VCaP (cell line): ENCODE data around the gene HCRTR2.

ENCODE experiments used
- H3K27ac ChIP-seq: fragments of 450-650 bp; 2 replicates; pipeline ENCODE4 v1.5.1; 2017
- CTCF ChIP-seq: fragments of 450-650 bp; conservative IDR thresholded peaks from 2 replicates; pipeline ENCODE4 v1.5.1; 2017; ENCODE audit warnings: mild to moderate bottlenecking, moderate library complexity

HCRTR2 gene

GRCh38 chr6:55266896-55267295 is 92.6 kb downstream of the HCRTR2 start:
- TF ChIP-seq CTCF, result no peak
- H3K27ac ChIP-seq, result no peak overlapping the region

- H3K27ac ChIP-seq, result no peak overlapping the region
- TF ChIP-seq CTCF, result peak; percentile 75
Measured at GRCh38 chr6:55276745-55277530, 102.6 kb downstream of the HCRTR2 start.

- no peak for TF ChIP-seq CTCF
- H3K27ac ChIP-seq, result no peak overlapping the region
Measured at GRCh38 chr6:55277646-55278045, 103.3 kb downstream of the HCRTR2 start.

GRCh38 chr6:55281215-55281614 is 106.9 kb downstream of the HCRTR2 start:
- no peak for TF ChIP-seq CTCF
- H3K27ac ChIP-seq, result no peak overlapping the region

- H3K27ac ChIP-seq, result no peak overlapping the region
- TF ChIP-seq CTCF, result no peak
Measured at GRCh38 chr6:55282115-55282514, 107.8 kb downstream of the HCRTR2 start.

GRCh38 chr6:55286824-55287223 is 112.5 kb downstream of the HCRTR2 start:
- no peak overlapping the region for H3K27ac ChIP-seq
- TF ChIP-seq CTCF, result no peak

- TF ChIP-seq CTCF, result no peak
- H3K27ac ChIP-seq, result no peak overlapping the region
Measured at GRCh38 chr6:55290736-55291135, 116.4 kb downstream of the HCRTR2 start.
